Right forelimb (tissue), 1 donor: ENCODE results near the gene ARVCF.

Source experiments
- DNase-seq: peaks from one replicate; pipeline ENCODE4 v3.0.0-alpha.2; 2018

The ARVCF gene

DNA sequence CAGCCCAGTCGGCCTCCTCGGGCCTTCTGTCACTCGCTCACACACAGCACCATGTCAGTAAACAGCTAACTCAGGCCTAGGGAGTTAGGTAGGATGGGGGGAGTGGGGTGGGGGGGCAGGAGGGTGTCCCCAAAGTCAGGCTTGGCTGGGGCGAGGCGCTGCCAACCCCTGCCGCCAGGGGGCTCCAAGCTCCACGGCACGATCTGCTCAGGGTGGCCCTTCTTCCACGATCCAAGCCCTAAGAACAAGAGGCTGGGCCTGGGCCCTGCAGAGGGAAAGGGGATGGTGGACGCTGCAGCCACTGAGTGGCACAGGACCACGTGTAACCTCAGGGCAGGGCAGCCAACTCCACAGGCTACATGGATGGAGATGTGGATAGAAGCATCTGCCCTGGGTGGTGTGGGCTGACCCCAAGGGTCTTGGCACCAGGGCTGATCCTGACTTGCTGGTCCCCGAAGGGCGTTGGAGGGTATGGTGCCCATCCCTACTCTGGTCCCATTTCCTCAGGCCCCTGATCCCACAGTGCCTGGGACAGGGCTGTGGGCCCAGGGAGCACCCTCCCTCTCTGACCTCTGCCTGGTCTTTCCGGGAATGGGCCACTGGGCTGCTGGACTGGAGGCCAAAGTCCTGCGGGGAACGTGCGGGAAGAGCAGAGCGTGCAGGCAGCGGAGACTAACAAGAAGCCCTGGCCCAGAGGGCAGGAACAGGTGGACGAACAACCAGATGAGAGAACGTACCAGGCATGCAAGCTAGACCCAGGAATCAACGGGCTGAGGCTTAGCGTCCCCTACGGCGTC, 45.9 kb downstream of the ARVCF start:
- DNase-seq: peak; percentile 84

- DNase-seq: no peak
Observed at GRCh38 chr22:19970031-19970478, 46.6 kb downstream of the ARVCF start.

DNA sequence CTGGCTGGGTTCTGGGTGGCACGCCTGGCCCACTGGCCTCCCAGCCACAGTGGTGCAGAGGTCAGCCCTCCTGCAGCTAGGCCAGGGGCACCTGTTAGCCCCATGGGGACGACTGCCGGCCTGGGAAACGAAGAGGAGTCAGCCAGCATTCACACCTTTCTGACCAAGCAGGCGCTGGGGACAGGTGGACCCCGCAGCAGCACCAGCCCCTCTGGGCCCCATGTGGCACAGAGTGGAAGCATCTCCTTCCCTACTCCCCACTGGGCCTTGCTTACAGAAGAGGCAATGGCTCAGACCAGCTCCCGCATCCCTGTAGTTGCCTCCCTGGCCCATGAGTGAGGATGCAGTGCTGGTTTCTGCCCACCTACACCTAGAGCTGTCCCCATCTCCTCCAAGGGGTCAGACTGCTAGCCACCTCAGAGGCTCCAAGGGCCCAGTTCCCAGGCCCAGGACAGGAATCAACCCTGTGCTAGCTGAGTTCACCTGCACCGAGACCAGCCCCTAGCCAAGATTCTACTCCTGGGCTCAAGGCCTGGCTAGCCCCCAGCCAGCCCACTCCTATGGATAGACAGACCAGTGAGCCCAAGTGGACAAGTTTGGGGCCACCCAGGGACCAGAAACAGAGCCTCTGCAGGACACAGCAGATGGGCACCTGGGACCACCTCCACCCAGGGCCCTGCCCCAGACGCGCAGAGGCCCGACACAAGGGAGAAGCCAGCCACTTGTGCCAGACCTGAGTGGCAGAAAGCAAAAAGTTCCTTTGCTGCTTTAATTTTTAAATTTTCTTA, 47.3 kb downstream of the ARVCF start:
- no peak for DNase-seq

DNA sequence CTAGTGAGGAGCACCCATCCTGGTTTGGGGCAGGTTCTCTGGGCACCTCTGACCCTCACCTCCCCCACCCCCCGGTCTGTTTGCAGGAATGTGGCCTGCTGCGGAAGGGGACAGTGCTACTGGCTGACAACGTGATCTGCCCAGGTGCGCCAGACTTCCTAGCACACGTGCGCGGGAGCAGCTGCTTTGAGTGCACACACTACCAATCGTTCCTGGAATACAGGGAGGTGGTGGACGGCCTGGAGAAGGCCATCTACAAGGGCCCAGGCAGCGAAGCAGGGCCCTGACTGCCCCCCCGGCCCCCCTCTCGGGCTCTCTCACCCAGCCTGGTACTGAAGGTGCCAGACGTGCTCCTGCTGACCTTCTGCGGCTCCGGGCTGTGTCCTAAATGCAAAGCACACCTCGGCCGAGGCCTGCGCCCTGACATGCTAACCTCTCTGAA, 48.2 kb downstream of the ARVCF start:
- DNase-seq: no peak

DNA sequence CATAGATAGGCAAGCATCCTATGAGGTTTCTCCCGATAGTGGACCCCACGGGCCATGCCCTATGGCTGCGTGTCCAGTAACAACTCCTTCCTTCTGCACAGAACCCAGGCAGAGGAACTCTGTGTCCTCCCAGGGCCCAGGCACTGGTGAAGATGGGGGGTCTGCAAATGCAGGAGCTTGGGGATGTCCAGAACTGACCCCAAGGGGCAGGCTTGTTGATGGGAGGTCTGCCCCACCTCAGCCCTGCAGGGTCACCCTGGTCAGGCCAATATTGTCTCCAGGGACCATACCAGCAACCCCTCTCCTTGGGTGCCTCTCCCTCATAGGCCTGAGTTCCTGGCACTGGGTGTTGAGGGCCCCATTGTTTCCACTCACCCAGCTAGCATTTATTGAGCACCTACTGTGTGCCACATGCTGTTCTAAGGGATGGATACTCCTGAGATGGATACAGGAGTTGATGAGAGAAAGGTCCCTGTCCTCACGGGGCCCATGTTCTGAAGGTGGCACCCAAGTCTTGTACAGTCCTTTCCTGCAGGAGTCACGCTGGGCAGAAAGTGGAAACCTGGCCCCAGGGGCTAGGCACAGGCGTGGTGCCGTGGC, 48.7 kb downstream of the ARVCF start:
- no peak for DNase-seq

DNA sequence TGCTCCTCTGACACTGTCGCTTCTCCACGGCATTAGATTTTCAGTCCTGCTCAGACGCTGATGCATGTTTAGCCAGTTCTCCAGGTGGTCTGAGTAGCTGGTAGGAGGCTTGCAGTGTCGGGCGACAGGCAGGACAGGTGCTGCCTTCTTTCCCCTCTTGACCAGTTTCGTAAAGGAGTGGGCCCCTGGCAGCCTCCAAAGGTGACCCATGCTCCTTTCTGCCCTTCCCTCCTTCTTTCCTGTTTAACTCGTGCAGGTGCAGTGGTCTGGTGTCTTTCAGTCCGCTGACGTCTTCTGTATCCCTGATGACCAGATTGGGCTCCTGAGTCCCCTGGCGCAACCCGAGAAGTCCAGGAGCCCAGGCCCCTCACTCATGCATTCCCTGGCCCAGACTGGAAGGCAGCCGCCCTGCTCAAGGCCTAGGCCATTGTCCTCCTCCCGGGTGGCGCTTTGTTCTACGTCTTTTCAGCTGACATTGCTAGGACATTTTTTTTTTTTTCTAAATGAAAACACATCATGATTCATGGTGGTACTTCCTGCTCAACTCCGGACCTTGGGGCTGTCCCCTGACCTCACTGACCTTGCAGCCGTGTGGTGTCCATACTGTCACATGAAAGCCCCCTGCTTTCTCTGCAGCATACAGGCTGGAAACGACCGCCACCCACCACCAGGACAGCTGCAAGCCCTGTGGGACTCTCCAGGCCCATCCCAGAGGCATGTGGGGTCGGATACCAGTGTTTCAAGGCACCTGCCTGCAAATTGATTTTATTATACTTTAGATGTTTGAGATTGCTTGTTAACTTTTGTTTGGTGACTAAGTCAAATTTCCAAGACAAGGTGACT, 49.5 kb downstream of the ARVCF start:
- DNase-seq: no peak

GRCh38 chr22:19965771-19966709, 50.6 kb downstream of the ARVCF start:
- DNase-seq: no peak

GRCh38 chr22:19964701-19965386, 51.8 kb downstream of the ARVCF start:
- no peak for DNase-seq

DNA sequence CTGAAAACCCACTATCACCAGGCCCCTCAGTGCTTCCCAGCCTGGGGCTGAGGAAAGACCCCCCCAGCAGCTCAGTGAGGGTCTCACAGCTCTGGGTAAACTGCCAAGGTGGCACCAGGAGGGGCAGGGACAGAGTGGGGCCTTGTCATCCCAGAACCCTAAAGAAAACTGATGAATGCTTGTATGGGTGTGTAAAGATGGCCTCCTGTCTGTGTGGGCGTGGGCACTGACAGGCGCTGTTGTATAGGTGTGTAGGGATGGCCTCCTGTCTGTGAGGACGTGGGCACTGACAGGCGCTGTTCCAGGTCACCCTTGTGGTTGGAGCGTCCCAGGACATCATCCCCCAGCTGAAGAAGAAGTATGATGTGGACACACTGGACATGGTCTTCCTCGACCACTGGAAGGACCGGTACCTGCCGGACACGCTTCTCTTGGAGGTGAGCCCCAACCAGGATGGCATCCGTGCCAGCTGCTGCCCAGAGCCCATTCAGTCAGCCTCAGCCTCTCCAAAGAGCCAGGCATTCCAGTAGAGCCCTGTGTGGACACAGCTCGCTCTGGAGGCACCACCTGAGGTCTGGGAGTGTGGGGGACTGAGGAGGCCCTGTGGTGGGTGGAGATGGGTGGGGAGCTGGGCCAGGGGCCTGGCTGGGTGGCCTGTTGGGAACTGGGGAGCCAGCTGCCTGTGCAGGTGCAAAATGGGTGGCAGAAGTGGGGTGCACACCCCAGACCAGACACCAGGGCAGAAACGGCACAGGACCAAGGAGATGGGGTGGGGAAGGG, 52.6 kb downstream of the ARVCF start:
- no peak for DNase-seq

GRCh38 chr22:19962909-19963806, 53.5 kb downstream of the ARVCF start:
- DNase-seq: no peak

- no peak for DNase-seq
Observed at GRCh38 chr22:19962246-19962908, 54.2 kb downstream of the ARVCF start.

DNA sequence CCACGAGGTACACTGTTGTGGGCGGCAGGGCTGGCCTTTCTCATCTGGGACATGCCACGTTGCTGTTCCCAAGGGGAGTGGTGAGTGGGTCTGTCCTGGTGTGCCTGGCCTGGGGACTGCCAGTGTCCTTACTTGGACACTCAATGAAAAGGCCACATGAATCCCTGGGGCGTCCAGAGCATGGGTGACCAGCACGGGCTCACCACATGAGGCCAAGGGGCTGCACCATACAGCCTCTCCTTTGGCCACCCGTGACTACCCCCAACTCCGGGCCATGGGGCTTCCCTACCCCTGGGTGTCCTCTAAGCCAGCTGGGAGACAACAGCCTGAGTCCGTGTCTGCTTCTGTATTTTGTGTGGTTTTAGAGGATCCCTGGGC, 54.8 kb downstream of the ARVCF start:
- DNase-seq: no peak

GRCh38 chr22:19961201-19961580, 55.4 kb downstream of the ARVCF start:
- DNase-seq: no peak

- no peak for DNase-seq
Observed at GRCh38 chr22:19960491-19961200, 56.0 kb downstream of the ARVCF start.

DNA sequence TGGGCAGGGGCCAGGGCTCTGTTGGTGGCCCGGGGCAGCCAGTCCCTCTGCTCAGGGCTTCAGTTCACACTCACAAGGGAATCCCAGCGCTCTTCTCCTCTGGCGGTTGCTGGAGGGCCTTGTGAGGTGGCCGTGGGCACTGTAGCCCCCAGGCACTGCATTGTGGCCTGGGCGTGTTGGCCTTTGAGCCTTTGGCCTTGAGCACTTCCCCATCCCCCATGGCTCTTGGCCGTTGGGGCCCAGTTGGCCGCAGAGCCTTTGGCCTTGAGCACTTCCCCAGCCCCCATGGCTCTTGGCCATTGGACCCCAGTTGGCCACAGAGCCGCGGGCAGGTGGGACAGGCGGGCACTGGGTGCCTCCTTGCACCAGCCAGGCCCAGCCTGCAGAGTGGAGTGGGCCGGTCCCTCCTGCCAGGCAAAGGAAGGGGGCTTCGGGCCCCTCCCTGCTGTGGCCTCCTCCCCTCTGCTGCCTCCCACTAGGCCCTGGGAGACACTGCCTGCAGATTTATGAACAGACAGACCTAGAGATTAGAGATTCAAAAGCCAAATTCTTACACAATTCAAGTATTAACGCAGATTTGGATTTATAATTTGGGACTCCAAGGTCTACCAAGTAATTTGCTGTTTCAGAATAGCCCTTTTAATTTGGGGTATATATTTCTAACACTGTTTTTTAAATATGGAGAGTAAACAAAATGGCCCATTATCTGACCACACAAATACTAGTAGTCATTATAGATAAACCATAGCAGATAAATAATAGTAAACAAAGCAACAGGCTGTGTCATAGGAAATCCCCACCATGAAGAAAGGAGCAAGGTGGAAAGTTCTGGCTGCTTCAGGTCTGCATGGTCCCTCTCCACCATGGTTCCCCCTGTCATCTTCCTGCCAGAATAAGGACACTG, 56.8 kb downstream of the ARVCF start:
- no peak for DNase-seq

DNA sequence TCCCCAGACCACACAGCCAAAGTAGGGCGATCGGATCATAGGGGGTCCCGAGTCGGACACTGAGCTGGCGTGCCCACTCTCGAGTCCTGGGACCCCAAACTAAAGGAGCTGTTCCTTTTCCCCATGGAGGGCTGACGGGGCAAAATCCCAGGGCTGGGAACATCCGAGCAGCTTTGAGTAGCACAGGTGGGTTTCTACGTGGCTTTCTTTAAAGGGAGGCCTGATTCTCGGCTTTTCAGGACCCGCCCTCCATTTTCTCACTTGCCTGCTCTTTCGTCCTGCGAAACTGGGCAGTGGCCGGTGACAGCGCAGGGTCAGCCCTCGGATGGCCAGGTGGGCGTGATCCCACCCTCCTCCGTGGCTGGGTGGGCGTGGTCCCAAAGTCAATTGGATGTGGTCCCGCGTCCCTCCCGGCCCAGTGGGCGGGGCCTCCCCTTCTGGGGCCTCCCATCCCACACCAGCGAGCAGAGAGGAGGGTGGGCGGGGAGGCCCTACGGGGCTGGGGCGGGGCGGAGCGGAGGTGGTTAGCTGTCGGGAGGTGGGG, 57.5 kb downstream of the ARVCF start:
- DNase-seq: peak; percentile 89
